ELF-1 (cell line): Measurements from ENCODE around the gene ARID3A.

Experiments
- DNase-seq: peaks from one replicate; pipeline ENCODE4 v3.0.0-alpha.2; 2016; ENCODE audit warnings: low read depth, low spot score

Gene ARID3A

GRCh38 chr19:929203-929890 lies 3.5 kb downstream of the ARID3A start:
- DNase-seq, result no peak

DNA sequence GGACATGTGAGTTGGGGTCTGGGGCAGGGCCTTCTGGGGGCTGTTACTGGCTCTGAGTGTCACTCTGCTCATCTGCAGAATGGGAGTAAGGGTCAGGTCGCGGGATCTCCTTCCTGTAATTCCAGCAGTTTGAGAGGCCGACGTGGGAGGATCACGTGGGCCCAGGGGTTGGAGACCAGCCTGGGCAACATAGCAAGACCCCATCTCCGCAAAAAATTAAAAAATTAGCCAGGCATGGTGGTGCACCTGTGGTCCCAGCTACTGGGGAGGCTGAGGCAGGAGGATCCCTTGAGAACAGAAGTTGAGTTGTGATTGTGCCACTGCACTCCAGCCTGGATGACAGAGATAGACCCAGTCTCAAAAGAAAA lies 4.0 kb downstream of the ARID3A start:
- DNase-seq, result no peak

- no peak for DNase-seq
Measured at GRCh38 chr19:931860-932647, 6.2 kb downstream of the ARID3A start.

DNA sequence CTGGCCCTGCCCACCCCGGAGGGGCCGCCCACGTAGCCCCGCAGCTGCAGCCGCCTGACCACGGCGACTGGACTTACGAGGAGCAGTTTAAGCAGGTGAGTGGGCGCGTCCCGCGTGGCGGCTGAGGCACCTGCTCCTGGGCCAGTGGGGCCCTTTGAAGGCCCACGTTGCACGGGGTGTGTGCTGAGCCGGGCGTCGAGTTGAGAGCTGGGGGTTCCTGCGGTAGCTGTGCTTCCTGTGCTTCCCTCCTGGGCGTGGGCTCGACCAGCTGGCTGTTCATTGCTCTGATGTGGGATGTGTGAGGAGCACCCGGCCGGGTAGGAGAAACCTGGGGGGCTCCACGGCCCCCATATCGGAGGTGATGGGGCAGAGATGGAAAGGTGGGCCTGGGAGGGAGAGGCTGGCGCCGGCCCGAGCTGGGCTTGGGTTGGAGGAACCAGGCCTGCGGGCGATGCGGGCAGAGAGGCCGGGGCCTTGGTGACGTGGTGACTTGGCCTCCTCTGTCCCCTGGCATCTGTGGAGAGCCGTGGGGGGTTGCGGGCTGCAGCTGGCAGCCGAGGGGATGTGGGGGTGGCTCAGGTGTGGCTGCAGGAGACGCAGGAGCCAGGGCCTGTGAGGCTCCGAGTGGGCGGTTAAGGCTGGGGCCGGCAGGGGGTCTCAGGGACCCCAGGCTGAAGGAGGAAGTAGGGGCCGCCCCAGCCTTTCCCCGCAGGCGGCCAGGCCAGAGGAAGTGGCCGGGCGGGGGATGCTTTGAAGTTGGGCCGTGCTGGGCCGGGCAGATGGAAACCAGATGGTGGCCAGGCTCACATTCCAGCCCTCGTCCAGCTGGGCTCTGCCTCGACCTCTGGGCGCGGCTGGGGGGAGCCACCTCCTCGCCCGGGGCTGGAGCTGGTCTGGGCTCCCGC lies 7.1 kb downstream of the ARID3A start:
- peak; percentile 98 for DNase-seq

DNA sequence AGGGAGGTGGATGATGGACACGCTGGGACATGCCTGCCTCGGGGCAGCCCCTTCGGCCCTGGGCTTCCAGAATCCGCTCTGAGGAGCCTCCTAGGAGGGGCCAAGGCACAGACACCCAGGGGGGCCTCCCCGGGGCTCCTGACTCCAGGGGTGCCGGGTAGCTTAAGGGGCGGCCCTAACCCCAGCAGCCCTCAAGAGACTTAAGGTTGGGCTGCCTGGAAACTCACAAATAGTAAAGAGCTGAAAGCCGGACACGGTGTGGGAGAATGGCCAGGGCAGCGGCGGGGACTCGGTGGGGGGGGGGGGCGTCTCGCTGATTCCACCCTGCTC lies 7.7 kb downstream of the ARID3A start:
- DNase-seq, result no peak

DNA sequence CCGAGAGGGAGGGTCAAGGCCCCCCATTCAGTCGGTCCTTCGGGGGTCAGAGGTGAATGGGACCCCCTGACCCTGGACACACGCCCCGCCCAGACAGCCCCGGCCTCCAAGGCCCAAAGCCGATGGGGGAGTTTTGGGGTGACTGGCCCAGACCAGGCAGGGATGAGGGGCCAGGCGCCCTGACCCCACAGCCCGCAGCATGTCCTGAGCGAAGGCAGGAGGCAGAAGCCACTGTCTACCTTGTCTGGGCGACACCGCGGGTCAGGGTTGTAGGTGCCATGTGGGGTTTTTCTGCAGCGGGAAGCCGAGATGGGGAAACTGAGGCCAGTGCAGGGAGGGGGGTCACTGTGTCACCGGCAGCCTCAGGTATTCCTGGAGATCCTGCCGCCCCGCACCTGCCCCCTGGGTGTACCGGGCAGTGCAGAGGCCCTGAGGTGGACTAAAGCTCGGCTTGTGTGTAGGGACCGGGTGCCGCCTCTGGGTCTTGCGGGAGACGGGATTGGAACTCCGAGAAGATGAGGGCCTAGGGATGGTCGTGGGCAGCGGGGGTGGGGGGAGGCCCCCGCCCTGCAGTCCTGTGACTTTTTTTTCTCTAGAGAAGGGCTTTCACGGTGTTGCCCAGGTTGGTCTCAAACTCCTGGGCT lies 8.5 kb downstream of the ARID3A start:
- no peak for DNase-seq

DNA sequence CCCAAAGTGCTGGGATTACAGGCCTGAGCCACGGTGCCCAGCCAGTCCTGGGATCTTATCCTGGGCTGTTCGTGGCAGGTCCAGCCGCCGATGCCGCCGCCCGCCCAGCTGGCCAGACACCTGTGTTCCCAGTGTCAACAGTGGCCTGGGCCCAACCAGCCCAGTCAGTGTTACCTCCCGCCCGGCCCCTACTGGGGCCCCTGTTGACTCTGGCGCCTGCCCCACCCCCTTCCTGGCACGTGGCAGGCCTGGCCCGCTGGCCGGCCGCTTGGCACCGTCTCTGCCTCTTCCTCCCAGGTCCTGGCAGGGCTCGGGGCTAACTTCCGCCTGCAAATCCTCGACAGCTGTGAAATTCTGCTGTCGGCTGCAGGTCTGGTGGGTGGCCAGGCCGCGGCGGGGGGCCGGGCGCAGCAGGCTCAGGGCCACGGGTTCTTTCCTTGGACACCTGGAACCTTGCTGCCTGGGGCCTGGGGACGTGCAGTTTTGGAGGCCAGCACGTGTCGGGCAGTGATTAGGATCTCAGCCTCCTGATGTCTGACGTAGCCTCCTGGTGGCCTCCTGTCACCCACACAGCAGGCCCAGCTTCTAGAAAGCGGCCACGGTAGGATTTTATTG lies 9.1 kb downstream of the ARID3A start:
- DNase-seq, result no peak

DNA sequence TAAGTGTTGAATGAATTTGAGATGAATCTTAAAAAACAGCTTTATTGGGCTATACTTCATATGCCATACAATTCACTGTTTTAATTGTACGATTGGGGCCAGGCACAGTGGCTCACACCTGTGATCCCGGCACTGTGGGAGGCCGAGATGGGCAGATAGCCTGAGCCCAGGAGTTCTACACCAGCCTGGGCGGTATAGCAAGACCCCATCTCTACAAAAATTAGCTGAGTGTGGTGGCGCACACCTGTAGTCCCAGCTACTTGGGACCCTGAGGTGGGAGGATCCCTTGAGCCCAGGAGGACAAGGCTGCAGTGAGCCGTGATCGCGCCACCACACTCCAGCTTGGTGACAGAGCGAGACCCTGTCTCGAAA lies 10.3 kb downstream of the ARID3A start:
- no peak for DNase-seq

- DNase-seq, result no peak
Measured at GRCh38 chr19:937259-937694, 11.4 kb downstream of the ARID3A start.

DNA sequence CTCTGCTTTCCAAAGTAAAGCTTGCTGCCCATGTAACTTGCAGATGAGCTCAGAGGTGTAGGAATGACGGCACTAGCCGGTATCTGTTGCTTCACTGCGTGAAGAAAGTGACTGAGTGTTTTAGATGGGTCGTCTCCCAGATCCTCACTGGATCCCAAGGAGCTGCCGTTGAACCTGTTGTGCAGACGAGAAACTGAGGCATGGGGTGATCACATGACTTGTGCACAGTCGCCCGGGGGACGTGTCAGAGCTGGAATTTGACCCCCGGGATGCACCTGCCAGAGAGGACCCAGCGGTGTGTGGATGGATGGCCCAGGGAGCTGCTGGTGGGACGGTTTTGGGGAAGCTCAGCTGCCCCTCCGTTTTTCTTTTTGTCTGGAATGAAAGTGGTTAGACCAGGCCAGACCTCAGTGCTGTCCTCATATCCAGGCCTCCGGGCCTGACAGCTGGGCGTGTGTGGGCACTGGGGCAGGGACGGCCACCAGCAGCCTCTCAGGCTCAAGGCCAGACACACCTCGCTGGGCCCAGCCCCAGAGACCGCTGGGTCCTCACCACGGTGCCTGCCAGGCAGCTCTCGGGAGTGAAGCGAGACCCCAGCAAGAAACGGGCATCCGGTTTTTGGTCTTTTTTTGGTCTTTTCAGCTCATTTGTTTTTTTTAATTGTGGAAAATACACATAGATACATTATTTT lies 12.5 kb downstream of the ARID3A start:
- DNase-seq, result no peak

DNA sequence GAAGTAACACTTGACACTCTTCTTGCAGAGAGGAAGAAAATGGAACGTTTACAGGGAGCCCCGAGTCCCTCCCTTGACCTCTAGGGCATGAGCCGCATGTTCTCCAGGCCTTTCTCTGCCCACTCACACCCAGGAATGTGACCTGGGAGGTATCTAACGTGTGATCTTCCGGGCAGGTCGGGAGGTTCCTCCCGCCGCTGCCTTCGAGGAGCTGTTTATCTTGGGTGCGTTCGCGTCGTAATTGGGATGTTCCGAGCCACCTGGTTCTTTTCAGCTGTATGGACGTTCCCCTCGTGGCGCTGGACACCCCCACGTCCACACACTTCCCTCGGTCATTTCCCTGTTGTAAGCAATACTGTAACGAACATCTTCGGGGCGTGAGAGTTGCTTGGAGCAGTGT lies 13.6 kb downstream of the ARID3A start:
- no peak for DNase-seq

GRCh38 chr19:939922-940321 lies 14.1 kb downstream of the ARID3A start:
- no peak for DNase-seq

DNA sequence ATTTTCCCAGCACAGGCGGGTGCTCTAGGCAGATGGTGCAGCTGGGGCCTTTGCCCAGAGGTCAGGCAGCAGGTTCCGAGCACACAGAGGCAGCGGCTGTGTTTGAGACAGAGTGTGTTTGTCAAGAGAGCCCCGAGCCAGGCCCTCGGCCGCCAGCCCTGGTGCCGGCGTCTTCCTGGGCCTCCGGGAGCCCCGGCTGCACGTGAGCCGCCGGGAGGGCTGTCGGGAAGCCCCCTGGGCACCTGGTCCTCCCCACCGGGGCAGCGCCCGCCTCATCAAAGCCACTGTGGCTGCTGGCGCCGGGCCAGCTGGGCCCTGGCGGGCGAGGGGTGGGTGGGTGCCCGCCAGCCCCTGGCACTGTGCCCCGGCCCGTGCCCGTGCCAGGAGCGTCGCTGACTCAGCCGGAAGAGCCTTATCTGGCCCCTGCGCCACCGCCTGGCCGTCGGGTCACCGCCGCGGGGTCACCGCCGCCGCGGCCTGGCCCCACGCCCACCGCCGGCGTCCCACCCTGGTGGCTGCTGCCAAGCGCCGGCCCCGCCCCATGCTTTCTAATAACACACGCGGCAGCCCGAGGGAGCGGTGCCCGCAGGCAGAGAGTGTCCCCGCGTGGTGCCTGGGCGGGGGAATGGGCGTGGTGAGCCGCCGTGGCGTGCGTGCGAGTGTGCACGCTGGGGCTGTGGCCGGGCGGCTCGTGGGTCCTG lies 14.9 kb downstream of the ARID3A start:
- DNase-seq, result no peak

- no peak for DNase-seq
Measured at GRCh38 chr19:941292-942132, 15.7 kb downstream of the ARID3A start.

DNA sequence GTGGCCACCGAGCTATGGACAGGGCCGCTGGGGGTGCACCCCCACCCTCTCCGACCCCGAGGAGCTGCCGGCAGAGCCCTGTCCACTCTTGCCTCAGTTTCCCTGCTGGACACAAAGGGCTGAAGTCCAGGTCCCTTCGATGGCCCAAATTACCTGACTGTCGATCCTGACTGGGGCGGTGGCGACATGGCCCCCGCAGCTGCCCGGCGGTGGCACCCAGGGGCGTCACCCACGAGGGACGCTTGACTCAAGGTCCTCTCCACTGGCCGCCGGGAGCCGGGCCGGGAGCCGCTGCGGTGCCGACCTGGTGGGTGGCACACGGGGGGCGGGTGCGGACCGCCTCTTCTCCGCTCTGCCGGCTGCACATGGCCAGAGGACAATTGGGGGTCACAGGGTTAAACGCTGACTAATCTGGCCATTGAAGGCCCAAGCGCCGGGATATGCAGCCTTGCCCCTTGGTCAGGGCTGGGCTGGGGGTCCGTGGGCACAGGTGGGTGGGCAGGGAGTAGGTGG lies 16.4 kb downstream of the ARID3A start:
- no peak for DNase-seq

- DNase-seq, result no peak
Measured at GRCh38 chr19:943551-944170, 17.8 kb downstream of the ARID3A start.

DNA sequence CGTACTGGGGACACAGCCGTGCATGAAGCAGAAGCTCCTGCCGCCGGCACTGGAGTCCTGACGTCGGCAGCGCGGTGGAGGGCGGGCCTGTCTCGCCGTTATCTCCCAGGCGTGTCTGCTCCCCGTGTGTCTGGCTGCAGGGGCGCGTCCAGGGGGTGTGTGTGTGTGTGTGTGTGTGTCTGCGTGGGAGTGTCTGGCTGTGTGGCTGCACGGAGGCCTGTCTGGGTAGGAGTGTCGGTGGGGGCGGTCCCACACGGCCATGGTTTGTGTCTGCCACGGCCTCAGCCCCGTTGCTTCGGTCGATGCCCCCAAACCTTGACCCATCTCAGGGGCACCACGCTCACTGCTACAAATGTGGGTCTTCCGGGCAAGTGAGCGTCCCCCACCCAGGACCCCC lies 18.3 kb downstream of the ARID3A start:
- DNase-seq, result no peak

GRCh38 chr19:944663-945241 lies 18.9 kb downstream of the ARID3A start:
- no peak for DNase-seq
